Fibroblast of gingiva (primary cell): ENCODE data around the gene MEST.
"Not testable (repeated sequence)": the region's sequence is repeated elsewhere in the genome, so short reads cannot be mapped to it uniquely, and the experiment has no call there.

Experiments
- DNase-seq: peaks from one replicate; pipeline ENCODE4 v3.0.0-alpha.2; 2011; ENCODE audit warnings: low read depth

MEST gene

GRCh38 chr7:130524628-130525027 lies 32.7 kb downstream of the MEST start:
- DNase-seq: no peak

DNA sequence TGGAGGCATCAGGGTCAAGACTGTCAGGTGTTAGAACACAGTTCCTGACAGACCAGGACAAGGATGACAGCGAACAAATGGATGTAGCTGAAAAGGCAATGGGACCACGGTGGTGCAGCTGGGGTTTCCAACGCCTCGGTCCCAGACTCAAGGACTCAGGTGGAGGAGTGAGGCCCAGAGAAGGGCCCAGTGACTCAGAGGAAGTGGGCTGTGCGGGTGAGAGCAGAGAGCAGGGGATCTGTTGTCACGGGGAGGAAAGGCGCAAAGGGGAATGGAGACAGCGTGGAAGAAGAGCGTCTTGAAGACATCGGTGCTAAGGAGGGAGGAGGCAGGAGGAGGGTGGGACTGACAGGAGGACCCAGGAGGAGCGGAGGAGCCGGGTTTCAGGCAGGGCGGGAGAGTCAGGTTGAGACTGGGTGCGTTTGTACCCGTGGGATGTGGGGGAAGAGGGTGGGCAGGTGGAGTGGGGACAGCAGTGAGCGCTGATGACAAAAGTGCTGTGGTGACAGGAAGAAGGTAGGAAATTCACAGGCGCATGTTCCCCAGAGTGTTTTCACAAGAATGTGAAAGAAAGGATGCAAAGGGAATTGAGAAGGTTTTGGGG lies 36.0 kb downstream of the MEST start:
- DNase-seq: not testable (repeated sequence)

DNA sequence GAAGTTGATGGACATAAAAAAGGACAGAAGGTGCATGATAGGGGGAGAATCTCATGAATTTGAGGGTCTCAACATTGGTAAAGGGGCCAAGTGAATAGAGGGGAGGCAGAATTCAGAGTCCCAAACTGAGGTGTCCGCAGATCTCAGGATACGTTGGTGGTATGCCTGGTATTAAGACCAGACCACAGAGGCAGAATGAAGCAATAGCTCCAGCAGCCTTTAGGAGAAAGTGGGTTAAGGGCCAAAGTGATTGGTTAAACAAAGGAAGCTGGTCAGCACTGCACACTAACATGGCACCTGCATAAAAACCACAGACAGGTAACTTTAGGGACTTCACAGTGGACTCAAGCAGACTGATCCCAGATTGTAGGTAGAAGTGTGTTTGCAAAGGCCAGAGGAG lies 37.5 kb downstream of the MEST start:
- DNase-seq: no peak

GRCh38 chr7:130537894-130538293 lies 46.0 kb downstream of the MEST start:
- DNase-seq: not testable (repeated sequence)

DNA sequence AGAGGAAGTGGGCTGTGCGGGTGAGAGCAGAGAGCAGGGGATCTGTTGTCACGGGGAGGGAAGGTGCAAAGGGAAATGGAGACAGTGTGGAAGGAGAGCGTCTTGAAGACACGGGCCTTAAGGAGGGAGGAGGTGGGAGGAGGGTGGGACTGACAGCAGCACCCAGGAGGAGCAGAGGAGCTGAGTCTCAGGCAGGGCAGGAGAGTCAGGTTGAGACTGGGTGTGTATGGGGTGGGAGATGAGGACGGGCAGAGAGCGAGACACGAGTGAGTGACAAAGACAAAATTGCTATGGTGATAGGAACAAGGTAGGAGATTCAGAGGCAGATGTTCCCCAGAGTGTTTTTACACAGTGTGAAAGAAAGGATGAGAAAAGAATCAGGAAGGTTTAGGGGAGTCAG lies 49.4 kb downstream of the MEST start:
- DNase-seq: not testable (repeated sequence)

DNA sequence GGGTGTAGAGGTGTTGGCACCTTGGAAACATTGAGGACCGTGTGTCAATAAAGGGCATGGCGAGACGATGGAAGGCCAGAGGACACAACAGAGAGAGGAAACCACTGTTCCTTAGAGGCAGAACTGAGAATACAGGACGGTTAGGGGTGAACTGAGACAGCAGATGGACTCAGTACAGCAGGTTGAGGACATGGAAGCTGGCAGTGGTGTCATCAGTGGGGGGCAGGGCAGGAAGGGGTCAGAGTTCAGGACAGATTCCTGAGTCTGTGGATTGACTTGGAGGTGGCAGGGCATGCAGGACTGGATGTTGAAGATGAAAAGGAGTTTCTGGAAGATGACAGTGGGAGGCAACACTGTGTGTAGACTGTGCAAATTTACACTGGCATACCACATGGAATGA lies 50.4 kb downstream of the MEST start:
- DNase-seq: not testable (repeated sequence)

- no peak for DNase-seq
Observed at GRCh38 chr7:130543487-130544010, 51.7 kb downstream of the MEST start.

GRCh38 chr7:130544356-130544755 lies 52.5 kb downstream of the MEST start:
- no peak for DNase-seq

DNA sequence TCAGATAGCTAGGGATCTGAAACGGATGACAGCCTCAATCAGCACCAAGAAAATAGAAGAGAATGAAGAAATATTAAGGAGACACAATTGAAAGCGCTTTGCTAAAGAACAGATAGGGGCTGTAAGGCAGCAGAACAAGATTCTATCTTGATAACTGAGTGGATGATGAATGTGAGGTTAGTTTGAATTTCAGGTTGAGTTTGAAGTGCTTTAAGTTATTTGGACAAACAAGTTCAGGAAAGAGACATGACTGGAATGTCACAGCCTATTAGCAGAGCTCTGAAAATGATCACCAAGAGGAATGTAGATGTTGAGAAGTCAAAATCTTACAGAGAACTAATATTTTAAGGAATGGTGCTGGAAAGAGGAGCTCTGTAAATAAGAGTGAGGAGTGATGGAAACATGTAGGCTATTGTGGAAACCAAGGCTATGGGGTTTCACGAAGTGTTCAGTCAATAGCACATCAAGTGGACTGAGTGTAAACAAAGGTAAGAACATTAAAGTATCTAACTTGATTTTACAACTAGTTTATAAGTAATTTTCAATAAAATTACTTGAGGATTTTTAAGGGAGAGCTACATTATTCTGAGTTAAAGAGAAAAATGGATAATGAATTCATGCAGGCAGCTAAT lies 61.6 kb downstream of the MEST start:
- DNase-seq: no peak

- DNase-seq: no peak
Observed at GRCh38 chr7:130554481-130554880, 62.6 kb downstream of the MEST start.
